Skeletal muscle tissue (tissue), 4 donors: ENCODE data around the gene JAKMIP2. TPM values are rescaled to one million over a fixed set of nuclear protein-coding genes. Genes with fewer than 3 reads are reported as not detected.

ENCODE experiments used
- H3K27ac ChIP-seq: one replicate; pipeline ENCODE4 v1.7.0; 2013; ENCODE audit warnings: mild to moderate bottlenecking, low read depth, low read length, inconsistent platforms
- H3K27me3 ChIP-seq, 3 donors: one replicate each; pipeline ENCODE4 v1.7.0; 2013; ENCODE audit warnings: low read length in 3 of 3; ENCODE audit not compliant: control insufficient read depth in 3 of 3, insufficient read depth in 3 of 3
- H3K36me3 ChIP-seq, 3 donors: one replicate each; pipeline ENCODE4 v1.7.0; 2013; ENCODE audit warnings: low read length in 3 of 3; ENCODE audit not compliant: control insufficient read depth in 3 of 3, insufficient read depth in 3 of 3
- H3K4me1 ChIP-seq, 3 donors: one replicate each; pipeline ENCODE4 v1.7.0; 2013; ENCODE audit warnings: low read length in 3 of 3, mild to moderate bottlenecking in 3 of 3; ENCODE audit not compliant: control insufficient read depth in 3 of 3, insufficient read depth in 3 of 3
- H3K4me3 ChIP-seq, 3 donors: one replicate each; pipeline ENCODE4 v1.7.0; 2013; ENCODE audit warnings: low read length in 3 of 3
- H3K9ac ChIP-seq, 3 donors: one replicate each; pipeline ENCODE4 v1.7.0; 2013; ENCODE audit warnings: low read length in 3 of 3, mild to moderate bottlenecking in 3 of 3, moderate library complexity in 2 of 3, low read depth in 1 of 3
- H3K9me3 ChIP-seq, 3 donors: one replicate each; pipeline ENCODE4 v1.7.0; 2013; ENCODE audit warnings: low read length in 3 of 3; ENCODE audit not compliant: control insufficient read depth in 3 of 3
- total RNA-seq: library from RNA; depleted of rRNA; stranded (reverse); fragments of >200 nt; gene quantifications from one replicate; pipeline ENCODE4 v1.2.3, GENCODE V29; 2014
- donor health status: Osteomylitis.

The JAKMIP2 gene
- total RNA-seq, 1 donor from 2014 or later = 0.52 TPM

DNA sequence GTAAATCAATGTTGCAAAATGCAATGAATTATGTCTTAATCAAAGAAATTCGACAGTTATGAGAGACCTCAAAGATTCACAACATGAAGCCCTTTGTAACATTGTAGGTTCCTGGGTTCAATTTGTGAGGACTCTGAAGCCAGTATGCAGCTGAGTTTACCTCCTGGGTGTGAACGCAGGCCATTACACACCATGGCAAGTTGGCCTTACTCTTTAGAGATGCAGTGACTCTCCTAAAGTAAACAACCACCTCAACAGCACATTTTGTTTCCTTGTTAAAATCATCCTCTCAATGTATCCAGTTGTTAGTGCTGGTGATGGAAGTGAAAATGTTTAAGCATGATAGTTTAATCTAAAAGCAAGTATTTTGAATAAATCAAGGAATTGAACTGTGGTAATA is 73.8 kb downstream of the JAKMIP2 start:
- H3K27ac ChIP-seq = no peak overlapping the region
- no peaks in the 10 kb centered on the region for H3K27me3 ChIP-seq
- H3K9me3 ChIP-seq = no peaks in the 10 kb centered on the region
- no peaks in the 10 kb centered on the region for H3K36me3 ChIP-seq
- no peaks in the 10 kb centered on the region for H3K4me1 ChIP-seq
- H3K4me3 ChIP-seq = no peak overlapping the region
- no peak overlapping the region for H3K9ac ChIP-seq

- no peak overlapping the region for H3K9ac ChIP-seq
- no peak overlapping the region for H3K27ac ChIP-seq
- H3K4me3 ChIP-seq = no peak overlapping the region
- no peaks in the 10 kb centered on the region for H3K4me1 ChIP-seq
- no peaks in the 10 kb centered on the region for H3K9me3 ChIP-seq
- no peaks in the 10 kb centered on the region for H3K36me3 ChIP-seq
- no peaks in the 10 kb centered on the region for H3K27me3 ChIP-seq
Measured at GRCh38 chr5:147704544-147704943, 78.0 kb downstream of the JAKMIP2 start.

DNA sequence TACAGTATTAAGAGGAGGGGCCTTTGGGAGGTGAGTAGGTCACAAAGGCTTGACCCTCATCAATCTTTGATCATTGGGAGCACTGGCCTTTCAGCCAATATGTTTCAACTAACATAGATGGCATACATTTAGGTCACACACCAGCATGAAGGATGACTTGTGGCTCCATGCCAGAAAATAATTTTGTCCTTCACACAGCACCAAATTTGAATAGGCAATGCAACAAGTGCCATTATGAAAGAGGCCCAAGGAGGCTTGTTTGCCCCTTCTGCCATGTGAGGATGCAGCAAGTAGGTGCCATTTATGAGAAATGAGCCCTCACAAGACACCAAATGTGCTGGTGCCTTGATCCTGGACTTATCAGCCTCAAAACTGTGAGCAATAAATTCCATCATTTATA is 81.1 kb downstream of the JAKMIP2 start:
- Histone ChIP-seq H3K4me3 (no peak overlapping the region), H3K27me3 (no peaks in the 10 kb centered on the region), H3K4me1 (no peaks in the 10 kb centered on the region), H3K9ac (no peak overlapping the region), H3K36me3 (no peaks in the 10 kb centered on the region), H3K9me3 (no peaks in the 10 kb centered on the region), H3K27ac (no peak overlapping the region)

GRCh38 chr5:147699496-147700088 is 82.9 kb downstream of the JAKMIP2 start:
- Histone ChIP-seq H3K9me3 (no peaks in the 10 kb centered on the region), H3K27ac (no peak overlapping the region), H3K27me3 (no peaks in the 10 kb centered on the region), H3K4me3 (no peak overlapping the region), H3K36me3 (no peaks in the 10 kb centered on the region), H3K9ac (no peak overlapping the region), H3K4me1 (no peaks in the 10 kb centered on the region)

DNA sequence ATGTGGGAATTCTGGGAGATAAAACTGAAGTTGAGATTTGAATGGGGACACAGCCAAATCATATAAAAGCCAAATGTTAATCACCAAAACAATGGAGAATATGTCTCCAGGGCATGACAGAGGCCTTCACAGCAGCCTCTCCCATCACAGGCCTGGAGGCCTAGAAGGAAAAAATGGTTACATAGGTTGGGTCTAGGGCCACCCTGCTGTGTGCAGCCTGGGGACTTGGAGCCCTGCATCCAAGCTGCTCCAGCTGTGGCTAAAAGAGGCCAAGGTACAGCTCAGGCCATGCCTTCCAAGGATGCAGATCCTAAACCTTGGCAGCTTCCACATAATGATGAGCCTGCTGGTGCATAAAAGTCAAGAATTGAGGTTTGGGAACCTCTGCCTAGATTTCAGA is 85.1 kb downstream of the JAKMIP2 start:
- Histone ChIP-seq H3K4me1 (no peaks in the 10 kb centered on the region), H3K9ac (no peak overlapping the region), H3K4me3 (no peak overlapping the region), H3K36me3 (no peaks in the 10 kb centered on the region), H3K27me3 (no peaks in the 10 kb centered on the region), H3K9me3 (no peaks in the 10 kb centered on the region), H3K27ac (no peak overlapping the region)

DNA sequence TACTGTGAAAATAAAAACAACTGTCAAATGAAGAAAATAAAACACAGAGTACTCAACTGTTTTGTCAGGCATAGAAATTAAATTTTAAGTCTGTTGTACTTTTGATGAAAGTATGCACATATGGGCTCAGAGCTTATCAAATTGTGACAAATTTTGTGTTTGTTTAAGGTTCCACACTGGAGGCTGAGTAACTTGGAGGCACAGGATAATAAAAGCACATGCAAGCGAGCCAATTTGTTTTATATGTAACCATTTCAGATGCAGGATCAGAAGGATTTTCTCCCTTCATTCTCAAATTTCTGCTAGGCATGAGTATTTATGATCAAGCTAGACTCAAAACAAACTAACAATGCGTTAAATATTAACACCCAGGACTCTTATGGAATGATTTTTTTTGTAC is 87.8 kb downstream of the JAKMIP2 start:
- no peak overlapping the region for H3K4me3 ChIP-seq
- no peaks in the 10 kb centered on the region for H3K9me3 ChIP-seq
- H3K27me3 ChIP-seq = no peaks in the 10 kb centered on the region
- no peaks in the 10 kb centered on the region for H3K36me3 ChIP-seq
- H3K27ac ChIP-seq = no peak overlapping the region
- no peaks in the 10 kb centered on the region for H3K4me1 ChIP-seq
- no peak overlapping the region for H3K9ac ChIP-seq

DNA sequence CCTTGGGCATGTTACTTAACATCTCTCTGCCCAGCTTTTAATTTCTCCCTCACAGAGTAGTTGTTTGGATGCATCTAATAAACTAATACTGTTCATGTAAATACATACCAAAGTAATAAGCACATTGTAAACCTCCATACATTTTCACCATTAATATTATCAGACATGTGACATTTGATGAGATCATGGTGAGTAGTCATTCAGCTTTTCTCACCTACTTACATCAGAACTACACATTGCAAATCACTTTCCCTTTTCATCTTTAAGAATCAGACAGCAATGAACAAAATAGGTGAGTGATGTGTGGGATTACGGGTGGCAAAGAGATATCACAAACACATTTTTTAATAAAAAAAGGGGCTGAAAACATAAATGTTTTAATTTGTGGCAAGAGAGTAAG is 89.3 kb downstream of the JAKMIP2 start:
- H3K9ac ChIP-seq = no peak overlapping the region
- no peaks in the 10 kb centered on the region for H3K27me3 ChIP-seq
- H3K27ac ChIP-seq = no peak overlapping the region
- no peaks in the 10 kb centered on the region for H3K4me1 ChIP-seq
- H3K4me3 ChIP-seq = no peak overlapping the region
- H3K36me3 ChIP-seq = no peaks in the 10 kb centered on the region
- no peaks in the 10 kb centered on the region for H3K9me3 ChIP-seq

GRCh38 chr5:147691130-147691529 is 91.4 kb downstream of the JAKMIP2 start:
- Histone ChIP-seq H3K9ac (no peak overlapping the region), H3K27ac (no peak overlapping the region), H3K4me3 (no peak overlapping the region), H3K9me3 (no peaks in the 10 kb centered on the region), H3K36me3 (no peaks in the 10 kb centered on the region), H3K27me3 (no peaks in the 10 kb centered on the region), H3K4me1 (no peaks in the 10 kb centered on the region)

DNA sequence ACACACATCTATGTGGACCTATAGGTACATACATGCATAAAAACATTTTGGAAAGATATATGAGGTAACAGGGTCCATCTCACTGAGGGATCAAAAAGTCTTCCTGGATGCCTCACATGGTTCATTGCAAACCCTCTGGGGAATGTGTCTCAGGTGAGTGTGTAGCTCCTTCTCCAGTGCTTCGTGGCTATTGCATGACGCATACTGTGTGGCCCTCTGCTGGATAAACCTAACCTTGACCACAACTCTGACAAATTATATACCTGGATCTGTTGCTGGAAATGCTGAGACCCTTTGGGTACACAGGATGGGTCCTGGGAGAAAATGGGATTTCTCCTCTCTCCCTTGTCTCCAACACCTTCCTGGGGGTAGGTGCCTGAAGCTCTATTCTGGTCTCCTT is 91.9 kb downstream of the JAKMIP2 start:
- Histone ChIP-seq H3K36me3 (no peaks in the 10 kb centered on the region), H3K4me3 (no peak overlapping the region), H3K27me3 (no peaks in the 10 kb centered on the region), H3K9ac (no peak overlapping the region), H3K4me1 (no peaks in the 10 kb centered on the region), H3K27ac (no peak overlapping the region), H3K9me3 (no peaks in the 10 kb centered on the region)

GRCh38 chr5:147689426-147689825 is 93.1 kb downstream of the JAKMIP2 start:
- no peak overlapping the region for H3K27ac ChIP-seq
- H3K36me3 ChIP-seq = no peaks in the 10 kb centered on the region
- H3K4me3 ChIP-seq = no peak overlapping the region
- no peaks in the 10 kb centered on the region for H3K27me3 ChIP-seq
- H3K9ac ChIP-seq = no peak overlapping the region
- H3K9me3 ChIP-seq = no peaks in the 10 kb centered on the region
- no peaks in the 10 kb centered on the region for H3K4me1 ChIP-seq
